SU-DHL-6 (cell line): ENCODE data around the gene TSHZ2.

Experiments
- H2AFZ ChIP-seq: fragments of 200-600 bp; sonication (generic); 2 replicates; pipeline ENCODE4 v1.6.1; 2014; ENCODE audit warnings: low read depth, mild to moderate bottlenecking, moderate library complexity, mixed read lengths, antibody characterized with exemption, low read length; ENCODE audit not compliant: severe bottlenecking
- H3F3A ChIP-seq: fragments of 200-600 bp; shearing (Covaris generic); 2 replicates; pipeline ENCODE4 v1.6.0; 2016; ENCODE audit warnings: antibody characterized with exemption, mild to moderate bottlenecking; ENCODE audit not compliant: insufficient read depth
- H3K27ac ChIP-seq: fragments of 200-600 bp; sonication (generic); 2 replicates; pipeline ENCODE4 v1.5.1; 2016; ENCODE audit warnings: low read depth, mild to moderate bottlenecking, low read length, moderate library complexity, mixed read lengths
- H3K27me3 ChIP-seq: fragments of 200-600 bp; sonication (generic), shearing (Covaris generic); 2 replicates; pipeline ENCODE4 v1.6.0; 2014; ENCODE audit warnings: mild to moderate bottlenecking, low read length
- H3K36me3 ChIP-seq: fragments of 200-600 bp; sonication (generic); 2 replicates; pipeline ENCODE4 v1.6.1; 2014; ENCODE audit warnings: mild to moderate bottlenecking, low read length, mixed read lengths
- H3K4me2 ChIP-seq: fragments of 300-600, 200-600 bp; shearing (Covaris generic), sonication (generic); 2 replicates; pipeline ENCODE4 v1.6.0; 2014; ENCODE audit warnings: low read length, low read depth, mild to moderate bottlenecking; ENCODE audit not compliant: poor library complexity, severe bottlenecking
- H3K4me3 ChIP-seq: fragments of 200-600 bp; sonication (generic); 2 replicates; pipeline ENCODE4 v1.5.1; 2014; ENCODE audit warnings: antibody characterized with exemption, low read length, mild to moderate bottlenecking, mixed read lengths; ENCODE audit not compliant: insufficient read depth, poor library complexity, severe bottlenecking
- H3K79me2 ChIP-seq: fragments of 200-600 bp; sonication (generic); 2 replicates; pipeline ENCODE4 v1.6.1; 2014; ENCODE audit warnings: mild to moderate bottlenecking, low read length, moderate library complexity; ENCODE audit not compliant: insufficient read depth
- H3K9ac ChIP-seq: fragments of 200-600 bp; sonication (generic); 2 replicates; pipeline ENCODE4 v1.7.0; 2014; ENCODE audit warnings: mild to moderate bottlenecking, low read length
- H3K9me2 ChIP-seq: fragments of 200-600 bp; sonication (generic); replicated peaks from 2 replicates; pipeline ENCODE4 v1.6.1; 2014; ENCODE audit warnings: low read length; ENCODE audit not compliant: insufficient read depth
- H3K9me3 ChIP-seq: fragments of 200-600 bp; sonication (generic); 2 replicates; pipeline ENCODE4 v1.6.1; 2014; ENCODE audit warnings: low read length, mixed read lengths; ENCODE audit not compliant: insufficient read depth
- H4K20me1 ChIP-seq: fragments of 200-600 bp; sonication (generic); 2 replicates; pipeline ENCODE4 v1.6.1; 2014; ENCODE audit warnings: low read depth, mild to moderate bottlenecking, antibody characterized with exemption, low read length, moderate library complexity, mixed read lengths
- EZH2phosphoT487 ChIP-seq: fragments of 200-600 bp; sonication (generic), shearing (Covaris generic); conservative IDR thresholded peaks from 2 replicates; pipeline ENCODE4 v1.6.1; 2018; ENCODE audit warnings: mild to moderate bottlenecking, antibody characterized with exemption, low read length, moderate library complexity, mixed read lengths
- TF ChIP-seq, protein P1 (sequence below): fragments of 200-600 bp; sonication (generic); IDR thresholded peaks from one replicate; pipeline ENCODE4 v1.5.1; 2017; ENCODE audit warnings: antibody characterized with exemption, mild to moderate bottlenecking, low read length, moderate library complexity; ENCODE audit not compliant: insufficient read depth, poor library complexity, severe bottlenecking

TSHZ2 gene

DNA sequence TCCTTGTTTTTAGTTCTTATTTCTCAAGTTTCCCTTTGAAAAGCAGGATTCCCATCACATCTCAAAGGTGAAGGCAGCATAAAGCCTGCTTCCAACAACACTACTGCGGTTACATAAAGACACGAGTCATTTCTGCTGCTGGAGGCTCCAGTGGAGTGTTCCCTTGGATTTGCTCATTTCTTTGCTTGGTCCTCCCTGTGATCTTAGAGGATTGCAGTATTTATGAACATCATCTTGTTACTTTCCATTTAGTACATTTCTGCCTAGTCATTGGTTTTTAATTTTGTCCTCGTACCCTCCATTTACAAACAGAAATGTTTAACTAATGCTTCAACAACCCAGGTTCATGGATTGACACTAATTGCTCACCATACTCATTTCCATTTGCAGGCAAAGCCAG lies 322.6 kb downstream of the TSHZ2 start:
- Histone ChIP-seq H3K9me3 (no peaks in the 10 kb centered on the region), H3K9ac (no peak overlapping the region), H3K27me3 (no peaks in the 10 kb centered on the region), H3K36me3 (no peaks in the 10 kb centered on the region), H3K27ac (no peak overlapping the region), H2AFZ (no peak overlapping the region), H3K79me2 (no peaks in the 10 kb centered on the region), H3K4me3 (no peak overlapping the region), H3K4me2 (no peak overlapping the region), H3K9me2 (no peaks in the 10 kb centered on the region), H3F3A (no peaks in the 10 kb centered on the region), H4K20me1 (no peaks in the 10 kb centered on the region)
- TF ChIP-seq EZH2phosphoT487 = no peak
- TF ChIP-seq, protein P1, sequence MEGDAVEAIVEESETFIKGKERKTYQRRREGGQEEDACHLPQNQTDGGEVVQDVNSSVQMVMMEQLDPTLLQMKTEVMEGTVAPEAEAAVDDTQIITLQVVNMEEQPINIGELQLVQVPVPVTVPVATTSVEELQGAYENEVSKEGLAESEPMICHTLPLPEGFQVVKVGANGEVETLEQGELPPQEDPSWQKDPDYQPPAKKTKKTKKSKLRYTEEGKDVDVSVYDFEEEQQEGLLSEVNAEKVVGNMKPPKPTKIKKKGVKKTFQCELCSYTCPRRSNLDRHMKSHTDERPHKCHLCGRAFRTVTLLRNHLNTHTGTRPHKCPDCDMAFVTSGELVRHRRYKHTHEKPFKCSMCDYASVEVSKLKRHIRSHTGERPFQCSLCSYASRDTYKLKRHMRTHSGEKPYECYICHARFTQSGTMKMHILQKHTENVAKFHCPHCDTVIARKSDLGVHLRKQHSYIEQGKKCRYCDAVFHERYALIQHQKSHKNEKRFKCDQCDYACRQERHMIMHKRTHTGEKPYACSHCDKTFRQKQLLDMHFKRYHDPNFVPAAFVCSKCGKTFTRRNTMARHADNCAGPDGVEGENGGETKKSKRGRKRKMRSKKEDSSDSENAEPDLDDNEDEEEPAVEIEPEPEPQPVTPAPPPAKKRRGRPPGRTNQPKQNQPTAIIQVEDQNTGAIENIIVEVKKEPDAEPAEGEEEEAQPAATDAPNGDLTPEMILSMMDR = no peak

DNA sequence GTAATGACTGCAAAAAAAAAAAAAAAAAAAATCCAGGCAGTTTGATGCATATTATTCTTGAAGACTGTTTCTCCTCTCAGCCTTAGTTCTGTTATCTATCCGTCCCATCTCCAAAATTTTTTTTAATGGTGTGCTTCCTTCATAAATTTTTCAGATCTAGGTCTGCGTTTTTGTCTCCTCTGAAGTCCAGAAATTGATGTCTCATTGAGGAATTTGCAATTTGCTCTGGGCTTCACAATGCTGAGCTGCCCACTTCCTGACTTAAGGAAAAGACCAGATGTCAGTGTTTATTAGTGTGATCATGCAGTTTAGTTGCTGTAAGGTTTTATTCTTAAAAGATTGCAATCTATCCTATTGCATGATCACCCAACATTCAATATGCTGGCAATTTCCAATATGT lies 323.9 kb downstream of the TSHZ2 start:
- Histone ChIP-seq H3K9me3 (no peaks in the 10 kb centered on the region), H3F3A (no peaks in the 10 kb centered on the region), H2AFZ (no peak overlapping the region), H3K9ac (no peak overlapping the region), H3K27ac (no peak overlapping the region), H3K27me3 (no peaks in the 10 kb centered on the region), H3K79me2 (no peaks in the 10 kb centered on the region), H3K9me2 (no peaks in the 10 kb centered on the region), H3K36me3 (no peaks in the 10 kb centered on the region), H3K4me3 (no peak overlapping the region), H4K20me1 (no peaks in the 10 kb centered on the region), H3K4me2 (no peak overlapping the region)
- TF ChIP-seq, protein P1 = no peak
- TF ChIP-seq EZH2phosphoT487 = no peak

DNA sequence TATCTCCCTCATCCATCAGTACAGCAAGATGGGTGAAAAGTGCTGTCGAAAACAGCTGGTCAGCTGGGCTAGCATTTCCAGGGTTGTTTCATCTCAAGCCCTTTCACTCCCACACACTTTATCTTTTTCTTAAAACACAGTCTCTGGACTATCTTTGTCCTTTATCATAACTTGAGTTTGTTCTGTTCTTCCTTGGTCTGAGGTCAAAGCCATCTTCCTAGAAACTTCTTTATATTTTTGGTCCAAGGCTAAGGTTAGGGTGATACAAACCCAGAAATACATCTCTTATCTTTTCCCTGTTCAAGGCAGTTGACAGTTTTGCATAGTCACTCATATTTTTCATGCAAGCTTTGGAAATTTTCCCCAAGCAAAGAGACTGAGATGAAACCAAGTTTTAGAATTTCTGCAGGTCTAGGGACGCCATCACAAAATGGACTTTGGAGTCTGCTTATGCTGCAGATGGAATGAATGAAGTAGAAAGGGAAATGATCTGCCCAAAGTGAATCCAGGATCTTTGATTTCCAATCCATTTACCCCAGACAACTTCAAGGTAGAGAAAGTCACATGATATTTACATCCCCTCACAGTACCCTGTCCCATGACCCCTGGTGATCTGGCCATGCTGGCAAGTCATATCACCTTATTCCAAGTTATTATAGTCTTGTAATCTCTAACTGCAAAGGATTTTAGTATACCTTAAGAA lies 324.4 kb downstream of the TSHZ2 start:
- H3K36me3 ChIP-seq = no peaks in the 10 kb centered on the region
- no peaks in the 10 kb centered on the region for H3K27me3 ChIP-seq
- no peak overlapping the region for H3K9ac ChIP-seq
- no peak overlapping the region for H2AFZ ChIP-seq
- no peak overlapping the region for H3K27ac ChIP-seq
- no peaks in the 10 kb centered on the region for H3K79me2 ChIP-seq
- no peaks in the 10 kb centered on the region for H3F3A ChIP-seq
- TF ChIP-seq EZH2phosphoT487 = no peak
- TF ChIP-seq, protein P1 = no peak
- no peaks in the 10 kb centered on the region for H3K9me3 ChIP-seq
- H3K4me3 ChIP-seq = no peak overlapping the region
- no peaks in the 10 kb centered on the region for H4K20me1 ChIP-seq
- no peak overlapping the region for H3K4me2 ChIP-seq
- no peaks in the 10 kb centered on the region for H3K9me2 ChIP-seq
